ENCODE results near the gene IRF7. TPM values are rescaled to one million over a fixed set of nuclear protein-coding genes. Genes with fewer than 3 reads are reported as not detected.
A peak's percentile ranks its signal among the peaks of the same experiment; 100 is the strongest.
"Not testable (repeated sequence)": the region's sequence is repeated elsewhere in the genome, so short reads cannot be mapped to it uniquely, and the experiment has no call there.

Gene IRF7
- total RNA-seq, 6 donors from 2014 or later, result 32.6 to 123 (median 56.2) TPM

- peak overlapping the region; percentile 71 to 96 (median 78) for H3K4me3 ChIP-seq
- peak in 1 of 2 donors; percentile 17 for ATAC-seq (ENCODE audit: low FRiP score in 2 of 2)
- no peaks in the 10 kb centered on the region for H3K9me3 ChIP-seq
- no peaks in the 10 kb centered on the region for H3K36me3 ChIP-seq
- WGBS, 2 donors, result 2 to 3% methylated on average over 21 of the region's 81 CpGs
- no peaks in the 10 kb centered on the region for H3K27me3 ChIP-seq
- peak in 1 of 2 donors; percentile 18 for TF ChIP-seq POLR2AphosphoS5 (IDR thresholded peaks at IDR 0.05)
- peak in 1 of 6 experiments; percentile 15 for TF ChIP-seq CTCF (IDR thresholded peaks at IDR 0.05)
- TF ChIP-seq EP300 (IDR thresholded peaks at IDR 0.05), result no peak
- peak in 2 of 4 donors; percentile 10 to 41 for TF ChIP-seq POLR2A (IDR thresholded peaks at IDR 0.05)
- peaks cover 45 to 63% (median 51%) of the 10 kb centered on the region in 4 donors for H3K4me1 ChIP-seq
- no peak for DNase-seq
- peak overlapping the region; percentile 52 to 68 (median 60) for H3K27ac ChIP-seq
Measured at GRCh38 chr11:575313-575995, 40.3 kb downstream of the IRF7 start.

- H3K4me3 ChIP-seq, result peak overlapping the region; percentile 71 to 96 (median 78)
- WGBS, 2 donors, result 30 to 32% methylated on average over 23 to 24 of the region's 25 CpGs
- peak in 1 of 2 donors; percentile 7 for ATAC-seq (ENCODE audit: low FRiP score in 2 of 2)
- TF ChIP-seq POLR2AphosphoS5 (IDR thresholded peaks at IDR 0.05) (no peak), EP300 (IDR thresholded peaks at IDR 0.05) (no peak), POLR2A (IDR thresholded peaks at IDR 0.05) (no peak), CTCF (IDR thresholded peaks at IDR 0.05) (no peak)
- peak in 1 of 2 donors; percentile 74 for DNase-seq
- H3K4me1 ChIP-seq, result peaks cover 42 to 56% (median 46%) of the 10 kb centered on the region in 4 donors
- peak overlapping the region; percentile 52 to 68 (median 60) for H3K27ac ChIP-seq
- H3K27me3 ChIP-seq, result no peaks in the 10 kb centered on the region
- no peaks in the 10 kb centered on the region for H3K36me3 ChIP-seq
- no peaks in the 10 kb centered on the region for H3K9me3 ChIP-seq
Measured at GRCh38 chr11:574632-575312, 41.0 kb downstream of the IRF7 start.

GRCh38 chr11:574031-574570, 41.6 kb downstream of the IRF7 start:
- DNase-seq, result not testable (repeated sequence)
- peaks cover 42 to 57% (median 44%) of the 10 kb centered on the region in 4 donors for H3K4me1 ChIP-seq

GRCh38 chr11:573146-573759, 42.5 kb downstream of the IRF7 start:
- Histone ChIP-seq H3K4me3 (no peak overlapping the region), H3K9me3 (no peaks in the 10 kb centered on the region), H3K4me1 (peaks cover 36 to 51% (median 39%) of the 10 kb centered on the region in 4 donors), H3K27ac (peak overlapping the region in 3 of 4 donors; percentile 26 to 60 (median 46)), H3K36me3 (no peaks in the 10 kb centered on the region), H3K27me3 (no peaks in the 10 kb centered on the region)
- TF ChIP-seq CTCF (IDR thresholded peaks at IDR 0.05) (no peak), POLR2AphosphoS5 (IDR thresholded peaks at IDR 0.05) (no peak), POLR2A (IDR thresholded peaks at IDR 0.05) (no peak), EP300 (IDR thresholded peaks at IDR 0.05) (no peak)
- 69 to 86% methylated on average over 9 to 16 of the region's 16 CpGs for WGBS, 2 donors
- ATAC-seq (ENCODE audit: low FRiP score in 2 of 2), result peak in 1 of 2 donors; percentile 17
- peak; percentile 73 to 81 for DNase-seq

More at GRCh38 chr11:574031-574570, 41.6 kb downstream of the IRF7 start:
- 52 to 72% methylated on average over 13 to 14 of the region's 14 CpGs for WGBS, 2 donors
- peak overlapping the region in 2 of 4 donors; percentile 17 to 46 for H3K27ac ChIP-seq
- ATAC-seq (ENCODE audit: low FRiP score in 2 of 2); H3K9me3 ChIP-seq; H3K27me3 ChIP-seq; H3K36me3 ChIP-seq: not testable (repeated sequence)
- H3K4me3 ChIP-seq, result peak overlapping the region in 3 of 4 donors; percentile 76 to 96 (median 80)

GRCh38 chr11:571802-572185, 44.0 kb downstream of the IRF7 start:
- ATAC-seq (ENCODE audit: low FRiP score in 2 of 2) (no peak), DNase-seq (no peak)
- 41 to 75% methylated on average over 3 to 8 of the region's 8 CpGs for WGBS, 2 donors
- H3K4me1 ChIP-seq, result peaks cover 30 to 49% (median 36%) of the 10 kb centered on the region in 4 donors
- H3K27ac ChIP-seq, result no peak overlapping the region
- H3K9me3 ChIP-seq, result no peaks in the 10 kb centered on the region
- no peaks in the 10 kb centered on the region for H3K27me3 ChIP-seq
- TF ChIP-seq POLR2A (IDR thresholded peaks at IDR 0.05) (no peak), EP300 (IDR thresholded peaks at IDR 0.05) (no peak), CTCF (IDR thresholded peaks at IDR 0.05) (no peak), POLR2AphosphoS5 (IDR thresholded peaks at IDR 0.05) (no peak)
- no peaks in the 10 kb centered on the region for H3K36me3 ChIP-seq
- H3K4me3 ChIP-seq, result no peak overlapping the region
